Neutrophil (primary cell): Measurements from ENCODE around the gene DAZAP1.

Source experiments
- H3K27ac ChIP-seq: fragments of 200-600 bp; sonication (generic); 2 replicates; pipeline ENCODE4 v1.5.1; 2016; ENCODE audit warnings: mild to moderate bottlenecking, moderate library complexity
- H3K27me3 ChIP-seq: fragments of 200-600 bp; sonication (generic); 2 replicates; pipeline ENCODE4 v1.6.0; 2016; ENCODE audit warnings: mild to moderate bottlenecking
- H3K36me3 ChIP-seq: fragments of 200-600 bp; sonication (generic); 2 replicates; pipeline ENCODE4 v1.5.1; 2017
- H3K4me1 ChIP-seq, 2 experiments: fragments of 200-600 bp in 1 of 2; sonication (generic) in 1 of 2; 1 replicate in 1 of 2; 2 replicates in 1 of 2; pipeline versions ENCODE4 v1.5.1 to v1.6.1; 2013 to 2016; ENCODE audit warnings: low read depth in 1 of 2, low read length in 1 of 2, mild to moderate bottlenecking in 1 of 2, moderate library complexity in 1 of 2; ENCODE audit not compliant: control insufficient read depth in 1 of 2, insufficient read depth in 1 of 2
- H3K4me3 ChIP-seq, 2 experiments: fragments of 200-600 bp in 1 of 2; sonication (generic) in 1 of 2; 1 replicate in 1 of 2; 2 replicates in 1 of 2; pipeline ENCODE4 v1.5.1; 2013 to 2016; ENCODE audit warnings: low read depth in 1 of 2, low read length in 1 of 2, mild to moderate bottlenecking in 1 of 2, moderate library complexity in 1 of 2
- H3K9me3 ChIP-seq: fragments of 200-600 bp; sonication (generic); 2 replicates; pipeline ENCODE4 v1.5.1; 2016
- CTCF ChIP-seq: fragments of 200-600 bp; sonication (generic); IDR thresholded peaks from 2 replicates; pipeline ENCODE4 v1.5.1; 2016; ENCODE audit warnings: antibody characterized with exemption

DAZAP1 gene

GRCh38 chr19:1423436-1424191 lies 16.2 kb downstream of the DAZAP1 start:
- Histone ChIP-seq H3K27me3 (no peaks in the 10 kb centered on the region), H3K9me3 (no peaks in the 10 kb centered on the region), H3K4me3 (no peak overlapping the region), H3K36me3 (peaks cover 87% of the 10 kb centered on the region), H3K27ac (no peak overlapping the region), H3K4me1 (peaks cover 9 to 19% of the 10 kb centered on the region in 2 experiments)
- TF ChIP-seq CTCF: no peak

GRCh38 chr19:1424192-1424955 lies 17.0 kb downstream of the DAZAP1 start:
- Histone ChIP-seq H3K36me3 (peaks cover 87% of the 10 kb centered on the region), H3K27ac (no peak overlapping the region), H3K4me3 (no peak overlapping the region), H3K27me3 (no peaks in the 10 kb centered on the region), H3K9me3 (no peaks in the 10 kb centered on the region), H3K4me1 (peaks cover 9 to 19% of the 10 kb centered on the region in 2 experiments)
- TF ChIP-seq CTCF: no peak

GRCh38 chr19:1425102-1425837 lies 17.9 kb downstream of the DAZAP1 start:
- Histone ChIP-seq H3K4me3 (no peak overlapping the region), H3K27me3 (no peaks in the 10 kb centered on the region), H3K4me1 (peaks cover 9 to 19% of the 10 kb centered on the region in 2 experiments), H3K9me3 (no peaks in the 10 kb centered on the region), H3K27ac (no peak overlapping the region), H3K36me3 (peaks cover 89% of the 10 kb centered on the region)
- TF ChIP-seq CTCF: no peak

- Histone ChIP-seq H3K27ac (no peak overlapping the region), H3K4me1 (peaks cover 9 to 19% of the 10 kb centered on the region in 2 experiments), H3K4me3 (no peak overlapping the region), H3K27me3 (no peaks in the 10 kb centered on the region), H3K9me3 (no peaks in the 10 kb centered on the region), H3K36me3 (peaks cover 85% of the 10 kb centered on the region)
- TF ChIP-seq CTCF: no peak
Observed at GRCh38 chr19:1425902-1426301, 18.5 kb downstream of the DAZAP1 start.

- no peaks in the 10 kb centered on the region for H3K27me3 ChIP-seq
- no peak for TF ChIP-seq CTCF
- H3K27ac ChIP-seq: no peak overlapping the region
- H3K36me3 ChIP-seq: peaks cover 81% of the 10 kb centered on the region
- H3K4me1 ChIP-seq: peaks cover 9 to 19% of the 10 kb centered on the region in 2 experiments
- no peak overlapping the region for H3K4me3 ChIP-seq
- no peaks in the 10 kb centered on the region for H3K9me3 ChIP-seq
Observed at GRCh38 chr19:1426736-1427135, 19.4 kb downstream of the DAZAP1 start.
